Activated T-cell treated with anti-CD3 and anti-CD28 coated beads, Interleukin-2, amount 50 U/mL, for 4 hours (primary cell): ENCODE results near the gene SOWAHC. TPM values are rescaled to one million over a fixed set of nuclear protein-coding genes. Genes with fewer than 3 reads are reported as not detected.

Experiments
- ATAC-seq, 2 donors: fragments of 200-7000 bp; cut with Tn5 transposase; one replicate each; pipeline ENCODE4 v1.10.0; 2021
- DNase-seq: peaks from one replicate; pipeline ENCODE4 v3.0.0-alpha.2; 2020
- H3K27me3 Mint-ChIP-seq: one replicate; pipeline ENCODE4 v1.8.0; 2021; ENCODE audit warnings: low read depth, mixed read lengths
- H3K36me3 Mint-ChIP-seq: one replicate; pipeline ENCODE4 v1.8.0; 2022; ENCODE audit warnings: mixed read lengths; ENCODE audit not compliant: insufficient read depth
- H3K4me1 Mint-ChIP-seq: one replicate; pipeline ENCODE4 v1.8.0; 2021; ENCODE audit warnings: low read depth, mixed read lengths
- H3K4me3 Mint-ChIP-seq: one replicate; pipeline ENCODE4 v1.8.0; 2021; ENCODE audit warnings: mild to moderate bottlenecking, moderate library complexity, mixed read lengths
- H3K9me3 Mint-ChIP-seq: one replicate; pipeline ENCODE4 v1.8.0; 2021; ENCODE audit warnings: mixed read lengths
- total RNA-seq, 3 donors: library from RNA; stranded (reverse); gene quantifications; one replicate each; pipeline ENCODE4 v1.2.1, GENCODE V29; 2021

SOWAHC gene
- total RNA-seq, 3 donors from 2014 or later: 0.38 to 0.53 (median 0.46) TPM

DNA sequence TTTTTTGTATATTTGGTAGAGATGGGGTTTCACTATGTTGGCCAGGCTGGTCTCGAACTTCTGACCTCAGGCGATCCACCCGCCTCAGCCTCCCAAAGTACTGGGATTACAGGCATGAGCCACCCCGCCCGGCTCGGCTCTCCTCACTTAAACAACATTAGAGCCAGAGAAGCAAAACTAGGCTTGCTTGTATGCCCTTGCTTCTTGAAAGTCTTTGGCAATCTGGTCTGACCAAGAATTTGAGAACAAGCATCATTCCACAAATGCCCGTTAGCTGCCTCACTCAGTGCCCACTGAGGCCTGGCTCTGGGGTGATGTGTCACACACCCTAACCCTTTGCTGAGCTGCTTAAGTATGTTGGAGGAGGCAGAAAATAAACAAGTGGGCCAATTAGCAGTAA, 33.5 kb downstream of the SOWAHC start:
- DNase-seq (no peak), ATAC-seq (no peak)
- Mint-ChIP-seq H3K4me3 (no peak overlapping the region), H3K36me3 (no peaks in the 10 kb centered on the region), H3K9me3 (no peaks in the 10 kb centered on the region), H3K4me1 (no peaks in the 10 kb centered on the region), H3K27me3 (peaks cover 11% of the 10 kb centered on the region)

DNA sequence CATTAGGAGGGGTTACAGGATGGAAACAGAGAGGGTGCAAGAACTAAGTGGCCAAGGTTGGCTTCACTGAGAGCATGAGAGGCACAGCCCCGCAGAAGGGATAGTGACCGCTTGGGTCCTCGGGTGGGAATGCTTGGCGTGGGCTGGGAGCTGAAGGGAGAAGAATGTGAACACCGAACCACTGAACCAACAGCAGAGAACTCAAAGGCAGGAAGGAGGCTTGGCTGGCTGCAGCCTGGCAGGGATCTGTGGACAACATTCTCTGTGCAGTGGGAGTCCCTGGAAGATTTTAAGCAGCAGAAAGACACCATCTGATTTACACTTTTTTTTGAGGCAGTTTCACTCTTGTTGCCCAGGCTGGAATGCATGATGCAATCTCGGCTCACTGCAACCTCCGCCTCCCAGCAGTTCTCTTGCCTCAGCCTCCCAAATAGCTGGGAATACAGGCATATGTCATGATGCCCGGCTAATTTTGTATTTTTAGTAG, 33.9 kb downstream of the SOWAHC start:
- DNase-seq (no peak), ATAC-seq (no peak)
- peaks cover 15% of the 10 kb centered on the region for H3K27me3 Mint-ChIP-seq
- H3K4me1 Mint-ChIP-seq: no peaks in the 10 kb centered on the region
- no peaks in the 10 kb centered on the region for H3K36me3 Mint-ChIP-seq
- H3K9me3 Mint-ChIP-seq: no peaks in the 10 kb centered on the region
- no peak overlapping the region for H3K4me3 Mint-ChIP-seq

DNA sequence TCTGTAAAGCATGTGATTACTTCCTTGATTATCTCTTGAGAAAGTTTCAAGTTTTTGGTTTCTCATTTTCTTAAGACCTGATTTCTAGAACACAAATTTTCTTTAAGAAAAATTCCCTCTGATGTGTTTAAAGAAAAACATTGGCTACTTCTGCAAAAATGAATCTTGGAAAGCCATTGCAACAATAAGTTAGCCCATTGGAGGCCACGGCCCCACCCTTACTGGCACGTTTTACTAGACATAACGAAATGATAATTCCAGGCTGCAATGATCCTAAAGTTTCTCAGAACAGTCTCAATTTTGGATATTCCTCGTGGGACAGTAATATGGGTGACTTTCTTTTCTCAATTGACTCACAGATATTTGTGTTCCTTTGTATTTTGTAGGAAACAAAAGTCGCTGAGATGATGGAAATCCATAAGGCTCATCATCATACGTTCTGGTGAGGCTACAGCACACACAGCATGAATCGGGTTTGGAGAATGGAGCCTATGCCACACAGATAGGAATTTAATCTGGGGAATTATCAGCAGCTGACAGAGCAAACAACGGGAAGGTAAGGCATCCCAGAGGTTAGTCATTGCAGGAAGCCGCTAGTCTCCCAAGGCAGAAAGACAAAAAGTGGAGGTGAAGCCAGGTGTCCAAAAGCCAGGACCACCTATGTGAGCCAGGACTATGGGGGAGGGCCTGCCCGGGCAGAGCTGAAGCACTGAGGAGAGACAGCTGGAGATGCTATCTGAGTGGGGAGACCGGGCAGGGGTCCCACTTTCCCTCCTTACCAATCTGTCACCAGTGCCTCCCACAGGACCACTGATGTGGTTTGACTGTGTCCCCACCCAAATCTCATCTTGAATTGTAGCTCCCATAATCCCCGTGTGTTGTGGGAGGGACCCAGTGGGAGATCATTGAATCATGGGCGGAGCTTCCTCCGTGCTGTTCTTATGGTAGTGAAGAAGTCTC, 35.9 kb downstream of the SOWAHC start:
- DNase-seq (no peak), ATAC-seq (no peak)
- Mint-ChIP-seq H3K9me3 (no peaks in the 10 kb centered on the region), H3K4me1 (no peaks in the 10 kb centered on the region), H3K27me3 (peaks cover 15% of the 10 kb centered on the region), H3K4me3 (no peak overlapping the region), H3K36me3 (no peaks in the 10 kb centered on the region)

DNA sequence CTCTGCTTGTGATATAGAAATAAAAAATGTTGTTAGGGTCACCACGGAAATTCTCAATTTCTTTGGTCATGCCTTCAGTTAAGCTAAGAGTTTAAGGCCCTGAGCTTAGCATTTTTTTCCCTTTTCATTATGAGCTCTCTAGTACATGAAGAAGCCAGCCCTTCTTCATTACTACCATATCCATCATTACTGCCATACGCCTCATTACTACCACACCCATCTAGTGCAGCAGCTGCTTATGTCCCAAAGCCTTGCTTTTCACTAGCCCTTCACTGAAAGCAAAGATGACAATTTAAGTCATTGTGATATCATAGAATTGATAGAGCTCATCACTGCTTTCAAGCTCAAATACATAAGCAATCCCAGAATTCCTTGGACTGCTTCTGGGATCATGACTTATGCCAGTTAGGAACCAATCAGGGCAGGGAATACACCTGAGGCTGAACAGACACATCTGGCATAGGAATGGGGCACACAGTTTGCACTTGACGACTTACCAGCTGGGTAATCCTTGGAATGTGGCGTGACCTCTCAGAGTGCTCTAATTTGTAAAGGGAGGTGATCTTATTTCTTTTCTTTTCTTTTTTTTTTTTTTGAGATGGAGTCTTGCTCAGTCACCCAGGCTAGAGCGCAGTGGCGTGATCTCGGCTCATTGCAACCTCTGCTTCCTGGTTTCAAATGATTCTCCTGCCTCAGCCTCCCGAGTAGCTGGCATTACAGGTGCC, 40.3 kb downstream of the SOWAHC start:
- Mint-ChIP-seq H3K4me1 (no peaks in the 10 kb centered on the region), H3K36me3 (no peaks in the 10 kb centered on the region), H3K27me3 (peaks cover 12% of the 10 kb centered on the region), H3K9me3 (no peaks in the 10 kb centered on the region), H3K4me3 (no peak overlapping the region)
- DNase-seq: no peak
- ATAC-seq: no peak

DNA sequence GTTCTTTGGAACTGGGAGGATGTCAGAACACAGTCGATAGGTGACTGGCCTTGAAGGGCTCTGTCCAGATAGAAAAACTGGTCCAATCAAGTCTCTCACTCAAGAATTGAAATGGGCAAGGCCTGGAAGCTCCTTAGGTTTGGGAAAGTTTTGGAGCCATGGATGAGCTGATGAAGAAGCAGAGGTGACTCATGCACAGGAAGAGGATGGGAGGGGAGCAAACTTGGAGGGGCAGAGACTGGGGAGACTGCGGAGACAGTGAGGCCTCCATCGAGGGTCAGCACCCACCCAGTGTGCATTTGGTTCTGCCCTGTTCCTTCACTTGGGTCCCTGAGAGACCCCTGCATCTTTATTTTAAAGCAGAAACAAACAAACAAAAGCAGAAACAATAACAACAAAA, 41.1 kb downstream of the SOWAHC start:
- peaks cover 9% of the 10 kb centered on the region for H3K27me3 Mint-ChIP-seq

DNA sequence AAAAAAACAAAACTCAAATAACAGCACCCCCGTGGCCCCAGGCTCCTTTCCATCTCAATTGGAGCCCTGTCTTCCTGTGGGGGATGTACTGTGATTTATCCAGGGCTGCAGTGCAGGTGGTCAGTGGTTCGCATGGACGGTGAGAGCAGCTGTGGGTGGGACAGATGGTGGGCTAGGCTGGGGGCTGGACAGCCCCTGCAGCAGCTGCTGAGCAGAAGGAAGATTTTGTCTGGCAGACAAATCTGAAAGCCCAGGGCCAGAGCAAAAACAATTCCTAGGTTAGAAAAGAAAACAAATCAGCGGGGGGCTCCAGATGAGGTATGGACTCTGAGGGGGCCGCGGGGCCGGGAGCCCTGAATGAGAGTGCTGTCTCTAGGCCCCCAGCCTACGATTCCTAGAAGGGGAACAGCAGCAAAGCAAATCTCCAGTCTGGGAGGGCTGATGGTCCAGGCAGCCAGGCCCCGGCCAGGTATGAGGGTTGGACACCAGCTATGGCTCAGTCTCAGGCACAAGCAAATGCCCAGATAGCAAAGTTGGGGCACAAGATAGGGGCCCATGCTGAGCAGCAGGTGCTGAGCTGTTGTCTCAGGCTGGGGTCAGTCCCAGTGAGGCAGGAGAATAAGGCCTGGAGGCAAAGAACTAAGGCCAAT, 45.4 kb downstream of the SOWAHC start:
- Mint-ChIP-seq H3K36me3 (no peaks in the 10 kb centered on the region), H3K4me3 (no peak overlapping the region), H3K4me1 (no peaks in the 10 kb centered on the region), H3K27me3 (peaks cover 10% of the 10 kb centered on the region), H3K9me3 (no peaks in the 10 kb centered on the region)
- no peak for ATAC-seq
- no peak for DNase-seq

More for the DNA sequence above, 41.1 kb downstream of the SOWAHC start:
- Mint-ChIP-seq H3K4me3 (no peak overlapping the region), H3K36me3 (no peaks in the 10 kb centered on the region), H3K4me1 (no peaks in the 10 kb centered on the region), H3K9me3 (no peaks in the 10 kb centered on the region)
- ATAC-seq: no peak
- no peak for DNase-seq

DNA sequence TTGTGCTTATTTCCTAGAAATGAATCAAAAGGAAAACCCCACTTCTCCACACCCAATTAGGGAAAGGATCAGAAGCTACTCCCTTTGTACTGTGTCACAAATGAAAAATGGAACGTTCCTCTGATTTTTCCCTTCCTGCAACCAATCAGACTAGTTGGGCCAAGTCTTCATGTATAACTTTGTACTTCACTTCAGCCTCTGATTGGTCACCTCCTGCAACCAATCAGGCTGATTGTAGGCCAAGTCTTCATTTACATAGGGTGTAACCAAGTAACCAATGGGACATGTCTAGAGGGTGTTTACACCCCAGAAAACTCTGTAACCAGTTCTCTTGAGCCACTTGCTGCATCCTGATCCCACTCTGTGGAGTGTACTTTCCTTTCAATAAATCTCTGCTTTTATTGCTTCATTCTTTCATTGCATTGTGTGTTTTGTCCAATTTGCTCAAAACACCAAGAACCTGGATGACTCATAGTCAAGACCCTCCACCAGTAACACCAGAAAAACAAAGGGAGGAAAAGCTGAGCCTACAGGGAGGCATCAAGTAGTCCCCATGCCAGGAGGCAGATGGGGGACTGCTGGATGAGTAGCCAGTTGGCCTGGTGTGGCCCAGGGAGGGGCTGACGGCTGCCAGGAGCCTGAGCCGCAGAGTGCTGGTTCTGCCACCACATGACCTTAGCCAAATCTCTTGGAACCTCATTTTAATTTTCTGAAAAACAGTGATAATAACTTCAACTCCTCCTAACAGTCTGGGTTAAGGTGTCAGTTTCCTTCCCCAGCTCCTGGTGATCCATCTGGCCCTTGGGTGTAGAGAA, 46.1 kb downstream of the SOWAHC start:
- Mint-ChIP-seq H3K36me3 (no peaks in the 10 kb centered on the region), H3K9me3 (no peaks in the 10 kb centered on the region), H3K4me3 (no peak overlapping the region), H3K27me3 (peaks cover 10% of the 10 kb centered on the region), H3K4me1 (no peaks in the 10 kb centered on the region)
- ATAC-seq (no peak), DNase-seq (no peak)

DNA sequence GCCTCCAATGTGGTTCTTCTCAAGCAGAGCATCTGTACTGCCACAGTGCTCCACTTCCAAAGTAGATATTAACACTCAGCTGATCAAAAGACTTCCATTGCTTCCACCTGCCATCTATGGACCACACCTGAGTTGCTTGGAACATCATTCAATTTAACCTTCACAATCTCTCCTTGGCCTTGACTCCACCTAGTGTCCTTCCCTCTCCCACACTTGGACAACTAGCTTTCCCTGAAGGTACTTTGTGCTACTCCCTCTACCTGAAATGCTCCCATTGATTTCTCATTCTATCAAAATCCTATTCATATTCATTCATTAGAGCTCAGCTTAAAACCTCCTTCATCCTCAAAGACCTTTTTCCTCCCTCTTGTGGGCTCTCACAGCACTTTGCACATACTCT, 48.7 kb downstream of the SOWAHC start:
- DNase-seq (no peak), ATAC-seq (no peak)
- Mint-ChIP-seq H3K4me3 (no peak overlapping the region), H3K27me3 (peaks cover 12% of the 10 kb centered on the region), H3K9me3 (no peaks in the 10 kb centered on the region), H3K36me3 (no peaks in the 10 kb centered on the region), H3K4me1 (no peaks in the 10 kb centered on the region)

DNA sequence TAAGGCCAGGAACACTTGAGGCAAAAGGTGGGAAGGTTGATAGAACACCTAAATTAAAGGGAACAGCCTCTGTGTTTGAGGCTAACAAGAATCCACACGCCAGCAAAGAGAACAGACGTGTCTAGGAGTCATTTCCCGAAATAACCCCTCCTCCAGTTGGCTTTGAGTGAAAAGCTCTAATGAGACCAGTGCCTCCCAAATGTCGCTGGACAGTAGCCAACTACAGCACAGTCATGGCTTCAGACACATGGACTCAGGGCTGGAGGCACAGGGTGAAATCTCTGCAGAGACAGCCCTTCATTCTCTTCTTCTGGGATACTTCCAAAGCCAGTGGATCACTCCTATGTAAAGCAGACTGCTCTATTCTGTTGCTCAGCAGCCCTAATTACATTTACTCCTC, 49.6 kb downstream of the SOWAHC start:
- Mint-ChIP-seq H3K36me3 (no peaks in the 10 kb centered on the region), H3K4me3 (no peak overlapping the region), H3K27me3 (peaks cover 12% of the 10 kb centered on the region), H3K9me3 (no peaks in the 10 kb centered on the region), H3K4me1 (no peaks in the 10 kb centered on the region)
- DNase-seq (no peak), ATAC-seq (no peak)

DNA sequence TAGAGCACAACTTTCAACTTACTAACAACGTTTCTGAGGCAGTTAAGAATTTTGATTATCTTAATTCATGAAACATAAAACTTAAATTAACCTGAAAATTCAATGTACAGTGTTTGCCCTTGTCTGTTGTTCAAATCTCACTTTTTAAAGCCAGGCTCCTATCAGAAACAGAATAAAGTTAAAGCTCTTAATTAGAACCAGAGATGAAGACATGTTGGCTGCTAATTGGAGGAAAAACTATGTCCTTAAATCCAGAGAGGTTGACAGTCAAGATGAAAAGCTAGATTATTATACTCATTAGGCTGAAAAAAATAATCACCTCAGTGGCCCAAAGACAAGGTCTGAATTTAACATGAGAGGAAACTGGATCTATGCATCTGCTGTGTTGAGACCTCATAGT, 52.3 kb downstream of the SOWAHC start:
- DNase-seq: no peak
- Mint-ChIP-seq H3K36me3 (no peaks in the 10 kb centered on the region), H3K4me3 (no peak overlapping the region), H3K4me1 (no peaks in the 10 kb centered on the region), H3K9me3 (no peaks in the 10 kb centered on the region), H3K27me3 (peaks cover 12% of the 10 kb centered on the region)
- ATAC-seq: no peak

Other genes starting within 250 kb of the SOWAHC start
- 1 to 10 TPM in 2 of 3 donors, under 1 TPM in 1; 0.66 to 1.3 (median 1.1) TPM for gene SEPTIN10, start 398 bp upstream of the SOWAHC start, total RNA-seq
- gene RGPD5, start 179.9 kb downstream of the SOWAHC start, total RNA-seq: 10 to 100 TPM; 27.8 to 42.9 (median 37.5) TPM